Measurements from ENCODE around the gene KL. TPM values are rescaled to one million over a fixed set of nuclear protein-coding genes. Genes with fewer than 3 reads are reported as not detected.

The KL gene
- total RNA-seq, 4 donors from 2014 or later = 0.34 to 2.8 (median 1.8) TPM

DNA sequence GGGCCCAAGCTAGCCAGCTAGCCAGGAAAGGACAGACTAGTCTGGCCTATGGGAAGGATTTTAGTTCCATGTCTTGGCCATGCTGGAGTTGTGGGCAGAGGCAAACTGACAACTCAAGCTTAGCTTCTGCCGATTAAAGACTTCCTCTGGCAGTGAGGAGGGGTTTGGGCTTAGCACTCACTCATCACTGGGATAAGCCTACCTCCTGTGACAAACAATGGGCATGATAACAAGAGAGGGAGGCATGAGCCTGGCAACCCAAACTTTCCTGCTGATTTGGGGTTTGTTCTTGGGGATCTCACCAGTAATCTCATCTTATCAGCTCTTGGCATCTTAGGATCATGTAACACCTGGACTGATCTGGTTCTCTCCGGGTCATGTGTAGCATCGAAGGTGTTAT, 83.6 kb downstream of the KL start:
- no peak overlapping the region for H3K4me3 ChIP-seq (ENCODE audit: low read depth, poor library complexity, severe bottlenecking)
- 63 to 73% methylated on average over 3 of the region's 3 CpGs for WGBS, 2 donors
- intact Hi-C loops (cut with DNase I; ENCODE audit: low total_unique reads) = no loop called here
- DNase-seq (ENCODE audit: low spot score in 2 of 2) = no peak
- TF ChIP-seq, protein P1, sequence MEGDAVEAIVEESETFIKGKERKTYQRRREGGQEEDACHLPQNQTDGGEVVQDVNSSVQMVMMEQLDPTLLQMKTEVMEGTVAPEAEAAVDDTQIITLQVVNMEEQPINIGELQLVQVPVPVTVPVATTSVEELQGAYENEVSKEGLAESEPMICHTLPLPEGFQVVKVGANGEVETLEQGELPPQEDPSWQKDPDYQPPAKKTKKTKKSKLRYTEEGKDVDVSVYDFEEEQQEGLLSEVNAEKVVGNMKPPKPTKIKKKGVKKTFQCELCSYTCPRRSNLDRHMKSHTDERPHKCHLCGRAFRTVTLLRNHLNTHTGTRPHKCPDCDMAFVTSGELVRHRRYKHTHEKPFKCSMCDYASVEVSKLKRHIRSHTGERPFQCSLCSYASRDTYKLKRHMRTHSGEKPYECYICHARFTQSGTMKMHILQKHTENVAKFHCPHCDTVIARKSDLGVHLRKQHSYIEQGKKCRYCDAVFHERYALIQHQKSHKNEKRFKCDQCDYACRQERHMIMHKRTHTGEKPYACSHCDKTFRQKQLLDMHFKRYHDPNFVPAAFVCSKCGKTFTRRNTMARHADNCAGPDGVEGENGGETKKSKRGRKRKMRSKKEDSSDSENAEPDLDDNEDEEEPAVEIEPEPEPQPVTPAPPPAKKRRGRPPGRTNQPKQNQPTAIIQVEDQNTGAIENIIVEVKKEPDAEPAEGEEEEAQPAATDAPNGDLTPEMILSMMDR (IDR thresholded peaks at IDR 0.05) = no peak
- no peak for TF ChIP-seq POLR2A (IDR thresholded peaks at IDR 0.05)

- no peak for DNase-seq (ENCODE audit: low spot score in 2 of 2)
- no peak for TF ChIP-seq POLR2A (IDR thresholded peaks at IDR 0.05)
- TF ChIP-seq, protein P1 (IDR thresholded peaks at IDR 0.05) = no peak
- 82 to 84% methylated on average over 3 of the region's 3 CpGs for WGBS, 2 donors
- H3K4me3 ChIP-seq (ENCODE audit: low read depth, poor library complexity, severe bottlenecking) = no peak overlapping the region
- intact Hi-C loops (cut with DNase I; ENCODE audit: low total_unique reads) = no loop called here
Observed at GRCh38 chr13:33100886-33101285, 84.7 kb downstream of the KL start.

DNA sequence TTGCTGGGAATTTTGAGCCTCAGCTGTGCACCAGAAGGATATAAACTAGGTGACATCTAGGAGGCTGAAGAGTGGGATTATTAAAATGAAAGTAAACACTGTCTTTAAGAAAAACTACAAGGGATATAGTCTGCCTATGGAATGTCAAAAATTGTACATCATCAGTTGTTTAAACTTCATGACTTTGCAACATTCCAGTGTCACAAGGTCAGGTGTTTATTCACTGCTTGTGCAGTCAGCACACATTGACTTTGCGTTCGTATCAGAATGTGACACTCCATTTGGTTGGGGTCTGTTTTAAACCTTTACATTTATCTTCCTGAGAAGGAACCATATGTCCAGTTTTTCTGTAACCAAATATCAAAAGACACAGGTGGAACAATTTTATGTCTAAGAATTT, 85.6 kb downstream of the KL start:
- TF ChIP-seq, protein P1 (IDR thresholded peaks at IDR 0.05) = no peak
- TF ChIP-seq POLR2A (IDR thresholded peaks at IDR 0.05) = no peak
- intact Hi-C loops (cut with DNase I; ENCODE audit: low total_unique reads) = no loop called here
- 91% methylated on average over 2 of the region's 2 CpGs for WGBS, 2 donors
- no peak for DNase-seq (ENCODE audit: low spot score in 2 of 2)
- H3K4me3 ChIP-seq (ENCODE audit: low read depth, poor library complexity, severe bottlenecking) = no peak overlapping the region

DNA sequence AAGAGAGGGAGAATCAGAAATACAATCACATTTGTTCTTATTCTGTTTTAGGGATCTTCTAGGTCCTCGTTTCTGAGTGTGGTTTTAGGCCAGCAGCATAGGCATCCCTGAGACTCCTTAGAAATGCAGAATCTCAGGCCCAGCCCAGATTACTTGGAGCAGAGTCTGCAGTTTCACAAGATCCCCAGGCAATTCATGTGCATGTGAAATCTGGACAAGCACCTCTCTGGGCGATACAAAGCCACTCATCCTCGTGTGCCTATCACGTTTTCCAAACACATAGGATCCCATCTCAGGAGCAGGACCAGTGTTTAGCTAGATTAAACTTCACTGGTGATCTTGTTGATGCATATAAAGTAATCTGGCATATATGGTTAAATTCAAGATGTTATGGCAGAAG, 87.2 kb downstream of the KL start:
- no peak overlapping the region for H3K4me3 ChIP-seq (ENCODE audit: low read depth, poor library complexity, severe bottlenecking)
- no peak for DNase-seq (ENCODE audit: low spot score in 2 of 2)
- 89 to 91% methylated on average over 4 of the region's 4 CpGs for WGBS, 2 donors
- intact Hi-C loops (cut with DNase I; ENCODE audit: low total_unique reads) = no loop called here
- TF ChIP-seq POLR2A (IDR thresholded peaks at IDR 0.05) = no peak
- TF ChIP-seq, protein P1 (IDR thresholded peaks at IDR 0.05) = no peak

DNA sequence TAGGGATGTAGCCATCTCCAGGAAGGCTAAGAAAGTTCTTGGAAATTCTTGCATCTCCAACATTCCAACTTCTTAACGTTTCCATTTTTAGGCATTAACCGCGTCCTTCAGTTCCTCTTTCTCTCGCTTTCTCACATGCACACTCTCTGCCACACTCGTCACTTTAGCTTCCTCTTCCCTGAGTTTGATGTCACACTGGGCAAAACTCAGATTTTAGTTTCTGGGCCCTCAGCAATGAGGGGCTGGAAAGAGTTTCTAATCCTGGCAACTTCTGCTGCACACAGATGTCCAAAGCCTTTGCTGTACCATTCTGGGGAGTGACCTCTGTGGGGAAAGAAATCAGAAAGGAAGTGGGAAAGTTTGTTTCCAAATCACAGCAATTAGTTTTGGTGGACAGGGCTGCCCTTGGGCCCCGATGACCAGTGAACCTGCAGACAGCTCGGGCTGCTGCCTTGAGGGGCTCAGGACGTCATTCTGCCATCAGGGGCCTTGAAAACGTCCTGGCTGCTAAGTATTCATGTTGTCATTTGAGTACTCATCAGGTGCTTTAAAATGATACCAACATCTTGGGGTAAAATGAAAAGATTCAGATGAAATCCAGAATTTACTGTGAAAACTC, 89.3 kb downstream of the KL start:
- no peak for TF ChIP-seq POLR2A (IDR thresholded peaks at IDR 0.05)
- TF ChIP-seq, protein P1 (IDR thresholded peaks at IDR 0.05) = no peak
- intact Hi-C loops (cut with DNase I; ENCODE audit: low total_unique reads) = no loop called here
- WGBS, 2 donors = 74 to 80% methylated on average over 9 of the region's 9 CpGs
- no peak overlapping the region for H3K4me3 ChIP-seq (ENCODE audit: low read depth, poor library complexity, severe bottlenecking)
- no peak for DNase-seq (ENCODE audit: low spot score in 2 of 2)
